Measurements from ENCODE around the gene TOR1A. TPM values are rescaled to one million over a fixed set of nuclear protein-coding genes. Genes with fewer than 3 reads are reported as not detected.

Gene TOR1A
- total and polyA plus RNA-seq, 2 experiments from 2014 or later: 23.6 to 45.7 TPM

DNA sequence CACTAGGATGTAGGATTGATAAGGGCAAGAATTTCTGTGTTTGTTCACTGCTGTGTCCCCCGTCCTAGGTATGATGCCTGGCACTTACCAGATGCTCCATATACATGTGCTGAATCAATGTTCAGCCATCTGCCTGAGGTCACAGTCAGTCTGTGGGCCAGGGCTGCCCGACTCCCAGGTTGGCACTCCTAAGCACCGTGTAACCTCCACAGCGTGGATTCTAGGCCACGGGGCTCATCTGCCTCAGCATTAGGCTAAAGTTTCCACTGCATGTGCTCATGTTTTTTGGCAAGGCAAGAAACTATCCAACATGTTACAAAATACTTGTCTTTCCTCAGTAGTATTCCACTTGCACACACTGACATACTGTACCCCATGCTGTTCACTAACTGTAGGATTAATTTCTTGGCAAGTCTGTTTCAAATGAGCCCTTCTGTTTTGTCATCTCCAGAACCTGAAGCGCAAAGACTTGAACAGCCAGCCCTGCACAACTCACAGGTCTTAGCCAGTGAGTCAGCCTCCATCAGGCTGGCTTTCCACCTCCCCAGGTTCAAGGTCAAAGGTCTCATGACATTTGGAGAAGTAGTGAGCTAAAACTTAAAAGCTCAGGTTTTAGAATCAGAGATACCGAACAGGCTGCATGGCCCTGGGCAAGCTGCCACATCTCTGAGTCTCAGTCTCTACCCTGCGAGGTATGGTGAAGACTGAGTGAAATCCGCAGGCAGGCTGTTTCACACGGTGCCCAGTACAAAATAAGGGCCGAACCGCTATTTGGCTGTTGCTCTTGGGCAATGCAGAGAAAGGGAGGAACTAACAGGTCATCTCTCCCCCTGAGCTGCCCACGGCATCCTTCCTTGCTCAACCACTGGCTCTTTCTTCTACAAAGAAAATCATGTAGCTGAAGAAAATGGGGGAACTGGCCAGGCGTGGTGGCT is 7.2 kb downstream of the TOR1A start:
- ATAC-seq (no peak), DNase-seq (ENCODE audit: low spot score) (no peak)
- Histone ChIP-seq H3K4me1 (ENCODE audit: insufficient read depth) (no peaks in the 10 kb centered on the region), H3K36me3 (ENCODE audit: insufficient read depth) (peaks cover 22% of the 10 kb centered on the region; the same call in 1 of the 2 replicates), H2AFZ (no peak overlapping the region), H3K79me2 (replicated peaks; ENCODE audit: insufficient read depth) (peaks cover 9% of the 10 kb centered on the region; the same call in 1 of the 2 replicates), H3K27me3 (ENCODE audit: insufficient read depth) (no peaks in the 10 kb centered on the region), H3K27ac (ENCODE audit: low read depth) (no peak overlapping the region), H3K4me2 (no peak overlapping the region), H3K4me3 (no peak overlapping the region), H3F3A (replicated peaks; ENCODE audit: low read depth) (peaks cover 8% of the 10 kb centered on the region; the same call in 1 of the 2 replicates), H3K9me2 (ENCODE audit: insufficient read depth) (no peaks in the 10 kb centered on the region), H4K20me1 (replicated peaks; ENCODE audit: insufficient read depth) (peaks cover 6% of the 10 kb centered on the region; the same call in 1 of the 2 replicates)
- Mint-ChIP-seq H3K4me1 (no peaks in the 10 kb centered on the region), H3K27me3 (ENCODE audit: insufficient read depth, low read depth, poor library complexity) (peaks cover 12% of the 10 kb centered on the region), H3K27ac (no peak overlapping the region), H3K9me3 (no peaks in the 10 kb centered on the region), H3K4me3 (no peak overlapping the region; the same call in 2 of the 3 replicates), H3K36me3 (ENCODE audit: low read depth) (peaks cover 67% of the 10 kb centered on the region)
- no peak for TF ChIP-seq ZNF114 (CRISPR knock-in tag; IDR thresholded peaks at IDR 0.05)
- TF ChIP-seq NANOG (IDR thresholded peaks at IDR 0.05; ENCODE audit: borderline replicate concordance): no peak
- TF ChIP-seq POLR2AphosphoS5 (IDR thresholded peaks at IDR 0.05; ENCODE audit: low read depth): no peak
- no peak for TF ChIP-seq EZH2 (IDR thresholded peaks at IDR 0.05; ENCODE audit: low read depth, unreplicated experiment)
- no peak for TF ChIP-seq STAT1 (IDR thresholded peaks at IDR 0.05; ENCODE audit: unreplicated experiment)
- TF ChIP-seq, protein P1, sequence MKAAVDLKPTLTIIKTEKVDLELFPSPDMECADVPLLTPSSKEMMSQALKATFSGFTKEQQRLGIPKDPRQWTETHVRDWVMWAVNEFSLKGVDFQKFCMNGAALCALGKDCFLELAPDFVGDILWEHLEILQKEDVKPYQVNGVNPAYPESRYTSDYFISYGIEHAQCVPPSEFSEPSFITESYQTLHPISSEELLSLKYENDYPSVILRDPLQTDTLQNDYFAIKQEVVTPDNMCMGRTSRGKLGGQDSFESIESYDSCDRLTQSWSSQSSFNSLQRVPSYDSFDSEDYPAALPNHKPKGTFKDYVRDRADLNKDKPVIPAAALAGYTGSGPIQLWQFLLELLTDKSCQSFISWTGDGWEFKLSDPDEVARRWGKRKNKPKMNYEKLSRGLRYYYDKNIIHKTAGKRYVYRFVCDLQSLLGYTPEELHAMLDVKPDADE (IDR thresholded peaks at IDR 0.05): no peak
- no peak for TF ChIP-seq ZNF331 (CRISPR knock-in tag; IDR thresholded peaks at IDR 0.05; ENCODE audit: low read depth)
- TF ChIP-seq, protein P2, sequence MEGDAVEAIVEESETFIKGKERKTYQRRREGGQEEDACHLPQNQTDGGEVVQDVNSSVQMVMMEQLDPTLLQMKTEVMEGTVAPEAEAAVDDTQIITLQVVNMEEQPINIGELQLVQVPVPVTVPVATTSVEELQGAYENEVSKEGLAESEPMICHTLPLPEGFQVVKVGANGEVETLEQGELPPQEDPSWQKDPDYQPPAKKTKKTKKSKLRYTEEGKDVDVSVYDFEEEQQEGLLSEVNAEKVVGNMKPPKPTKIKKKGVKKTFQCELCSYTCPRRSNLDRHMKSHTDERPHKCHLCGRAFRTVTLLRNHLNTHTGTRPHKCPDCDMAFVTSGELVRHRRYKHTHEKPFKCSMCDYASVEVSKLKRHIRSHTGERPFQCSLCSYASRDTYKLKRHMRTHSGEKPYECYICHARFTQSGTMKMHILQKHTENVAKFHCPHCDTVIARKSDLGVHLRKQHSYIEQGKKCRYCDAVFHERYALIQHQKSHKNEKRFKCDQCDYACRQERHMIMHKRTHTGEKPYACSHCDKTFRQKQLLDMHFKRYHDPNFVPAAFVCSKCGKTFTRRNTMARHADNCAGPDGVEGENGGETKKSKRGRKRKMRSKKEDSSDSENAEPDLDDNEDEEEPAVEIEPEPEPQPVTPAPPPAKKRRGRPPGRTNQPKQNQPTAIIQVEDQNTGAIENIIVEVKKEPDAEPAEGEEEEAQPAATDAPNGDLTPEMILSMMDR (conservative IDR thresholded peaks at IDR 0.05; ENCODE audit: low read depth in 2 of 2): no peak
- TF ChIP-seq EZH2phosphoT487 (IDR thresholded peaks at IDR 0.05; ENCODE audit: unreplicated experiment): no peak
- no peak for TF ChIP-seq CREB1 (CRISPR knock-in tag; IDR thresholded peaks at IDR 0.05; ENCODE audit: low read depth)
- TF ChIP-seq, protein P3, sequence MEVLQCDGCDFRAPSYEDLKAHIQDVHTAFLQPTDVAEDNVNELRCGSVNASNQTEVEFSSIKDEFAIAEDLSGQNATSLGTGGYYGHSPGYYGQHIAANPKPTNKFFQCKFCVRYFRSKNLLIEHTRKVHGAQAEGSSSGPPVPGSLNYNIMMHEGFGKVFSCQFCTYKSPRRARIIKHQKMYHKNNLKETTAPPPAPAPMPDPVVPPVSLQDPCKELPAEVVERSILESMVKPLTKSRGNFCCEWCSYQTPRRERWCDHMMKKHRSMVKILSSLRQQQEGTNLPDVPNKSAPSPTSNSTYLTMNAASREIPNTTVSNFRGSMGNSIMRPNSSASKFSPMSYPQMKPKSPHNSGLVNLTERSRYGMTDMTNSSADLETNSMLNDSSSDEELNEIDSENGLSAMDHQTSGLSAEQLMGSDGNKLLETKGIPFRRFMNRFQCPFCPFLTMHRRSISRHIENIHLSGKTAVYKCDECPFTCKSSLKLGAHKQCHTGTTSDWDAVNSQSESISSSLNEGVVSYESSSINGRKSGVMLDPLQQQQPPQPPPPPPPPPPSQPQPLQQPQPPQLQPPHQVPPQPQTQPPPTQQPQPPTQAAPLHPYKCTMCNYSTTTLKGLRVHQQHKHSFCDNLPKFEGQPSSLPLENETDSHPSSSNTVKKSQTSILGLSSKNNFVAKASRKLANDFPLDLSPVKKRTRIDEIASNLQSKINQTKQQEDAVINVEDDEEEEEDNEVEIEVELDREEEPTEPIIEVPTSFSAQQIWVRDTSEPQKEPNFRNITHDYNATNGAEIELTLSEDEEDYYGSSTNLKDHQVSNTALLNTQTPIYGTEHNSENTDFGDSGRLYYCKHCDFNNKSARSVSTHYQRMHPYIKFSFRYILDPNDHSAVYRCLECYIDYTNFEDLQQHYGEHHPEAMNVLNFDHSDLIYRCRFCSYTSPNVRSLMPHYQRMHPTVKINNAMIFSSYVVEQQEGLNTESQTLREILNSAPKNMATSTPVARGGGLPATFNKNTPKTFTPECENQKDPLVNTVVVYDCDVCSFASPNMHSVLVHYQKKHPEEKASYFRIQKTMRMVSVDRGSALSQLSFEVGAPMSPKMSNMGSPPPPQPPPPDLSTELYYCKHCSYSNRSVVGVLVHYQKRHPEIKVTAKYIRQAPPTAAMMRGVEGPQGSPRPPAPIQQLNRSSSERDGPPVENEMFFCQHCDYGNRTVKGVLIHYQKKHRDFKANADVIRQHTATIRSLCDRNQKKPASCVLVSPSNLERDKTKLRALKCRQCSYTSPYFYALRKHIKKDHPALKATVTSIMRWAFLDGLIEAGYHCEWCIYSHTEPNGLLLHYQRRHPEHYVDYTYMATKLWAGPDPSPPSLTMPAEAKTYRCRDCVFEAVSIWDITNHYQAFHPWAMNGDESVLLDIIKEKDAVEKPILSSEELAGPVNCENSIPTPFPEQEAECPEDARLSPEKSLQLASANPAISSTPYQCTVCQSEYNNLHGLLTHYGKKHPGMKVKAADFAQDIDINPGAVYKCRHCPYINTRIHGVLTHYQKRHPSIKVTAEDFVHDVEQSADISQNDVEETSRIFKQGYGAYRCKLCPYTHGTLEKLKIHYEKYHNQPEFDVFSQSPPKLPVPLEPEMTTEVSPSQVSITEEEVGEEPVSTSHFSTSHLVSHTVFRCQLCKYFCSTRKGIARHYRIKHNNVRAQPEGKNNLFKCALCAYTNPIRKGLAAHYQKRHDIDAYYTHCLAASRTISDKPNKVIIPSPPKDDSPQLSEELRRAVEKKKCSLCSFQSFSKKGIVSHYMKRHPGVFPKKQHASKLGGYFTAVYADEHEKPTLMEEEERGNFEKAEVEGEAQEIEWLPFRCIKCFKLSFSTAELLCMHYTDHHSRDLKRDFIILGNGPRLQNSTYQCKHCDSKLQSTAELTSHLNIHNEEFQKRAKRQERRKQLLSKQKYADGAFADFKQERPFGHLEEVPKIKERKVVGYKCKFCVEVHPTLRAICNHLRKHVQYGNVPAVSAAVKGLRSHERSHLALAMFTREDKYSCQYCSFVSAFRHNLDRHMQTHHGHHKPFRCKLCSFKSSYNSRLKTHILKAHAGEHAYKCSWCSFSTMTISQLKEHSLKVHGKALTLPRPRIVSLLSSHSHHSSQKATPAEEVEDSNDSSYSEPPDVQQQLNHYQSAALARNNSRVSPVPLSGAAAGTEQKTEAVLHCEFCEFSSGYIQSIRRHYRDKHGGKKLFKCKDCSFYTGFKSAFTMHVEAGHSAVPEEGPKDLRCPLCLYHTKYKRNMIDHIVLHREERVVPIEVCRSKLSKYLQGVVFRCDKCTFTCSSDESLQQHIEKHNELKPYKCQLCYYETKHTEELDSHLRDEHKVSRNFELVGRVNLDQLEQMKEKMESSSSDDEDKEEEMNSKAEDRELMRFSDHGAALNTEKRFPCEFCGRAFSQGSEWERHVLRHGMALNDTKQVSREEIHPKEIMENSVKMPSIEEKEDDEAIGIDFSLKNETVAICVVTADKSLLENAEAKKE (CRISPR knock-in tag; IDR thresholded peaks at IDR 0.05): no peak
- no peak for TF ChIP-seq JUNB (IDR thresholded peaks at IDR 0.05; ENCODE audit: unreplicated experiment)
- TF ChIP-seq, protein P4, sequence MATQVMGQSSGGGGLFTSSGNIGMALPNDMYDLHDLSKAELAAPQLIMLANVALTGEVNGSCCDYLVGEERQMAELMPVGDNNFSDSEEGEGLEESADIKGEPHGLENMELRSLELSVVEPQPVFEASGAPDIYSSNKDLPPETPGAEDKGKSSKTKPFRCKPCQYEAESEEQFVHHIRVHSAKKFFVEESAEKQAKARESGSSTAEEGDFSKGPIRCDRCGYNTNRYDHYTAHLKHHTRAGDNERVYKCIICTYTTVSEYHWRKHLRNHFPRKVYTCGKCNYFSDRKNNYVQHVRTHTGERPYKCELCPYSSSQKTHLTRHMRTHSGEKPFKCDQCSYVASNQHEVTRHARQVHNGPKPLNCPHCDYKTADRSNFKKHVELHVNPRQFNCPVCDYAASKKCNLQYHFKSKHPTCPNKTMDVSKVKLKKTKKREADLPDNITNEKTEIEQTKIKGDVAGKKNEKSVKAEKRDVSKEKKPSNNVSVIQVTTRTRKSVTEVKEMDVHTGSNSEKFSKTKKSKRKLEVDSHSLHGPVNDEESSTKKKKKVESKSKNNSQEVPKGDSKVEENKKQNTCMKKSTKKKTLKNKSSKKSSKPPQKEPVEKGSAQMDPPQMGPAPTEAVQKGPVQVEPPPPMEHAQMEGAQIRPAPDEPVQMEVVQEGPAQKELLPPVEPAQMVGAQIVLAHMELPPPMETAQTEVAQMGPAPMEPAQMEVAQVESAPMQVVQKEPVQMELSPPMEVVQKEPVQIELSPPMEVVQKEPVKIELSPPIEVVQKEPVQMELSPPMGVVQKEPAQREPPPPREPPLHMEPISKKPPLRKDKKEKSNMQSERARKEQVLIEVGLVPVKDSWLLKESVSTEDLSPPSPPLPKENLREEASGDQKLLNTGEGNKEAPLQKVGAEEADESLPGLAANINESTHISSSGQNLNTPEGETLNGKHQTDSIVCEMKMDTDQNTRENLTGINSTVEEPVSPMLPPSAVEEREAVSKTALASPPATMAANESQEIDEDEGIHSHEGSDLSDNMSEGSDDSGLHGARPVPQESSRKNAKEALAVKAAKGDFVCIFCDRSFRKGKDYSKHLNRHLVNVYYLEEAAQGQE (IDR thresholded peaks at IDR 0.05; ENCODE audit: unreplicated experiment): no peak

Data from GM23338 (cell line).